AG09319 (cell line): Measurements from ENCODE around the gene FADS1.

ENCODE experiments used
- DNase-seq: peaks from one replicate; pipeline ENCODE4 v3.0.0-alpha.2; 2010; ENCODE audit warnings: low read depth; ENCODE audit errors: extremely low read depth
- CTCF ChIP-seq: IDR thresholded peaks from 2 replicates; pipeline ENCODE4 v1.5.1; 2011; ENCODE audit warnings: low read depth, mild to moderate bottlenecking, inconsistent platforms, low read length, moderate library complexity

FADS1 gene

DNA sequence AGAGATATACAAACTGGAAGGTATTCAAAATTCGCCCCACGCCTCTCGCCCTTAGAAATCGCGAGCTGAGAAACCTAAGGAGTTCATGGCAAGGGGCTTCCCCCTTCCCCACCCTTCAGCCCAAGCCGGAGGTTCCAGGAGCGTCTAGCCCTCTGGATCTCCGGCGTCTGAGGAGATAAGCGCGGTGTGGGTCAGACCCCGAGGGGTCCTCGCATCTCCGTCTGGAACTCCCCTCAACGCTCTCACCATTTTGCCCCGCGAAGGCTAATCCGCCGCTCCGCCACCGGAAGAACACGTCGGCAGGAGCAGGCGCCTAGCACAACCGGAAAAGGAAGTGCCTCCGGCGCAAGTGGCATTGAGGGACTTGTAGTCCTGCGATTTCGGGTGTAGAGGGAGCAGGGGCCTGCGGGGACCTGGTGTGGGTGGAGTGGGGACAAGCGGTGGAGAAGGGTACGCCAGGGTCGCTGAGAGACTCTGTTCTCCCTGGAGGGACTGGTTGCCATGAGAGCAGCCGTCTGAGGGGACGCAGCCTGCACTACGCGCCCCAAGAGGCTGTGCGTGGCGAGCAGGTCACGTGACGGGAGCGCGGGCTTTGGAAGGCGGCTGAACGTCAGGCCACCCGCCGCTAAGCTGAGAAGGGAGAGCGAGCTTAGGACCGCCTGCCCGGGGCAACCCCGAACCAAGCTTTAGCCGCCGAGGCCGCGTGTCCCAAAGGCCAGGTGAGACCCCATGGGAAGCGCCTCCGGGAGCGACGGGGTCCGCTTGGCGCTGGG lies 24.3 kb downstream of the FADS1 start, which contains the start of the genes FEN1 and TMEM258:
TSS of gene FEN1 (plus strand) at position 602 of the 773 bp plus-strand sequence. CDS start 2,451 bp downstream, outside the sequence.
TSS of gene TMEM258 (minus strand) at position 290 of the 773 bp plus-strand sequence. CDS start at position 249, 41 bp downstream.
- no peak for TF ChIP-seq CTCF
- peak; percentile 83 for DNase-seq

- no peak for TF ChIP-seq CTCF
- peak; percentile 75 for DNase-seq
Measured at GRCh38 chr11:61791737-61792309, 25.0 kb downstream of the FADS1 start.

GRCh38 chr11:61787928-61788491 lies 28.8 kb downstream of the FADS1 start:
- peak; percentile 31 for TF ChIP-seq CTCF
- no peak for DNase-seq

- no peak for DNase-seq
- no peak for TF ChIP-seq CTCF
Measured at GRCh38 chr11:61785837-61786402, 30.9 kb downstream of the FADS1 start.

- DNase-seq: no peak
- TF ChIP-seq CTCF: no peak
Measured at GRCh38 chr11:61784506-61784805, 32.3 kb downstream of the FADS1 start.

- no peak for DNase-seq
- no peak for TF ChIP-seq CTCF
Measured at GRCh38 chr11:61783717-61784505, 32.9 kb downstream of the FADS1 start.
